HAP-1 (cell line): ENCODE data around the gene NFIA.

Experiments used
- DNase-seq, 2 experiments: peaks; one replicate each; pipeline ENCODE4 v3.0.0-alpha.2; 2016 to 2020; ENCODE audit warnings: low spot score in 2 of 2
- H3K27me3 ChIP-seq: fragments of 250-450 bp; sonication (Bioruptor Pico); 2 replicates; pipeline ENCODE4 v1.5.1; 2020; ENCODE audit warnings: low read depth, mild to moderate bottlenecking, moderate library complexity
- H3K36me3 ChIP-seq: fragments of 250-450 bp; sonication (Bioruptor Pico); replicated peaks from 2 replicates; pipeline ENCODE4 v1.5.1; 2020; ENCODE audit warnings: mild to moderate bottlenecking
- H3K4me1 ChIP-seq: fragments of 250-450 bp; sonication (Bioruptor Pico); 2 replicates; pipeline ENCODE4 v1.5.1; 2020; ENCODE audit warnings: mild to moderate bottlenecking
- H3K4me3 ChIP-seq: fragments of 250-450 bp; sonication (Bioruptor Pico); 2 replicates; pipeline ENCODE4 v1.5.1; 2020; ENCODE audit warnings: mild to moderate bottlenecking, moderate library complexity
- H3K9me3 ChIP-seq: fragments of 250-450 bp; sonication (Bioruptor Pico); 2 replicates; pipeline ENCODE4 v1.5.1; 2020; ENCODE audit warnings: mild to moderate bottlenecking, moderate library complexity
- in situ Hi-C: fragments of 300-500 bp; cut with MboI; formaldehyde crosslinking; loops from 3 replicates; pipeline ENCODE4 v1.14.3; 2020; ENCODE audit warnings: low sequenced_read_pairs, inconsistent platforms, mixed read lengths

The NFIA gene

DNA sequence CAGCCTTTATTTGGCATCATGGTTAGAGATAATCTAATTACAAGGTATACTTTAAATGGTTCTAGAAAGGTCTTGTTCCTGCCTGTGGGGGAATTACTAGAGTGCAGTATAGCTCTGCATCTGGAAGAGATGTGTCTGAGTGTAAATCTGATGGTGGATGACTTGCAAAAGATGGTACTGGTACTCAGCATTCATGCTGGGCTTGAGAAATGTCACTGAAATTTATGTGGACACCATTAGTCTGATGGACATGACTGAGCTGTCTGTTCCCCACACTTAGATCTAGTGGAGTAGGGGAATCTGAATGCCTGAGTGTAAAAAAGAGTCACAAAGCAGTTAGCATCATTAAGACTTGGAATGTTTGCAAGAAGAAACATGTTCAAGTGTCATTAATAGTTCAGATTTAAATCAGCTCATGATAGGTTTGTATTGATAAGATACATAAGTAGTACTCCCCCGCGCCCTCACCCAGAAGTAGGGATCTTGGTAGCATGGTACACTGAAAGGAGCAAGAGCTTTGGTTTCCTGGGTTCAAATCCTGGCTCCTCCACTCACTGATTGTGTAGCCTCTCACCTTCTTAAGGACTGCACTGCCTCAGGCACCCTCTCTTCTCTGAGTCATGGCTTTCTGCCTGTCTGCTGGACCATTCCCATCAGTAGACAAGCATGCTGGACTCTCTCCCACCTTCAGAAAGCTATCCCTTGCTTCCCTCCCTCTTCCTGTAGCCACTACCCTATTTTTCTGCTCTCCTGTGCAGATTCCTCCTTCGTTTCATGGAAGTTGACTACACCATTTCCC is 292.9 kb downstream of the NFIA start:
- H3K4me1 ChIP-seq: peaks cover 8% of the 10 kb centered on the region
- H3K4me3 ChIP-seq: no peak overlapping the region
- no peaks in the 10 kb centered on the region for H3K27me3 ChIP-seq
- H3K36me3 ChIP-seq: no peaks in the 10 kb centered on the region
- no peaks in the 10 kb centered on the region for H3K9me3 ChIP-seq
- in situ Hi-C loops: loop anchor here (10.0 kb wide), 1 partner anchor 60 kb away; no protein-coding TSS in a partner anchor
- no peak for DNase-seq

DNA sequence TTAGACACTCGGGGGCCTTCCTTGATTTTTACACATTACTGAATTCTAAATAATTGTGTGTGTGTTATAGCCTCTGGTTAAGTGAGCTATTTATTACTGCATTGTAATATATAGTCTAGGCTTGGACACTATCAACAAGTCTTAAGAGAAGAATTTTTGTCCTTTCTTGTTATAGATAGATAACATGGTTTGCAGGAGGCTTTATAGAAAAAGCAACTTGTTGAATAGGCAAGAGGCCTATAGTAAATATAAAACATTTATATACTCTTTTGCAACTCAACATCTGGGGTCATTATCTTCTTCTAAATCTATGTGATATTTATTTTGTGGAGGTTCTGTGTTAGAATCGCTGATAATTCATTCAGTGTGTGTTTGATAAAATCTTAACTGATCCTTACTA is 293.8 kb downstream of the NFIA start:
- no peaks in the 10 kb centered on the region for H3K9me3 ChIP-seq
- no peaks in the 10 kb centered on the region for H3K27me3 ChIP-seq
- peaks cover 8% of the 10 kb centered on the region for H3K4me1 ChIP-seq
- H3K36me3 ChIP-seq: no peaks in the 10 kb centered on the region
- H3K4me3 ChIP-seq: no peak overlapping the region
- in situ Hi-C loops: loop anchor here (10.0 kb wide), 1 partner anchor 59 kb away; no protein-coding TSS in a partner anchor
- no peak for DNase-seq

DNA sequence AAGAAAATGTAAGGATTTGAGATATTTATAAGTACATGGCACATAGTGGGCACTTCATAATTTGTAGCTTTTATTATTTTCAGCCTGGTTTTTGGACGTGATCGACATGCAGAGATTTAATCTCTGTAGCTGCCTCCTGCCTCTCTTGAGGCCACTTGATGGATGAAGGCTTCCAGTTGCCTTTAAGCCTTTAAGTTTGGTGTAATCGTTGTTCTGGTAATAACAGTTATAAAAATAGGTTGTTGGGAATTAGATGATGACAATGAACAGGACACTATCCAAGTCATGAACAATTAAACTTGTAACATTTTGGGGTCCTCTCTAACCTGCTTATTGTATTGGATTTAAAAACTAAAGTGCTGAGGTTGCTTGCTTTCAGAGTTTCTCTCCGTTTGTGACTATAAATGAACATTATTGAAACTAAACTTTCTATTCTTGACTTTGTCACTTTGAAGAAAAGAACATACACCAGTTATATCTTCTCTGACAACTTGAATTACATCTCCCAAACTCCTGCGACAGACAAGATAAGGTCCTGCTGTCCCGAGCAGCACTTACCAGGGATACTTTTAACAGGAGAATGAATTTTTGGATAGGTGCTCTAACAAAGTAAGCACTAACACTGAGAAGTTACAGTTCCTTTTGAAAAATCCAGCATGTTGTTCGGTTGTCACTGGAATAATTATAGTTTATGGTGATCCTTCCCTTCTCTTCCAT is 295.0 kb downstream of the NFIA start:
- no peak overlapping the region for H3K4me3 ChIP-seq
- in situ Hi-C loops: loop anchor here (10.0 kb wide), 1 partner anchor 57 kb away; no protein-coding TSS in a partner anchor
- no peak for DNase-seq
- H3K36me3 ChIP-seq: no peaks in the 10 kb centered on the region
- no peaks in the 10 kb centered on the region for H3K27me3 ChIP-seq
- 0 out of 2 replicates have a peak, but pooled peaks cover 3% of the 10 kb centered on the region for H3K4me1 ChIP-seq
- no peaks in the 10 kb centered on the region for H3K9me3 ChIP-seq

DNA sequence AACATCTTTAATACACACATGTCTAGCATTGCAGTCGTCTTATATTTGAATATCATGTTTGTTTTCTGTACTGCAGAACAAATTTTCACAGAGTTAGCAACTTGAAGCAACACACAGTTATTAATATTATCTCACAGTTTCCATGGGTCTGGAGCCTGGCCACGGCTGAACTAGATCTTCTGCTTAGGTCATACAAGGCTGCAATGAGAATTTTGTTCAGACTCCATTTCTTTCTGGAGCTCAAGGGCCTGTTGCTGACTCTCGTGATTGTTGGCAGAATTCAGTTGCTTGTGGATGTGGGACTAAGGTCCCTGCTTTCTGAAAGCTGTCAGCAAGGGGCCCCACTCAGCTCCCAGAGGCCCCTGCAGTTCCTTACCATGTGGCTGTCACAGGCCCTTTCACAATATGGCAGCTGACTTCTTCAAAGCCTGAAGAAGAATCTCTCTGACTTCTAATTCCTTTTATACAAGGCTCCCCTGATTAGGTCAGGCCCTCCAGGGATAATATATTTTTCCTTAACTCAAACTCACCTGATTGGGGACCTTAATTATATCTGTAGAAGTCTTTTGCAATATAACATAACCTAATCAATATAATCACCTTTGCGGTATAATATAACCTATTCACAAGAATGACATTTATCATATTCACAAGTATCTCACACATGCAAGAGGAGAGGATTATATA is 296.3 kb downstream of the NFIA start:
- in situ Hi-C loops: loop anchor here (10.0 kb wide), 1 partner anchor 56 kb away; no protein-coding TSS in a partner anchor
- Histone ChIP-seq H3K9me3 (no peaks in the 10 kb centered on the region), H3K27me3 (no peaks in the 10 kb centered on the region), H3K36me3 (no peaks in the 10 kb centered on the region), H3K4me3 (no peak overlapping the region), H3K4me1 (0 out of 2 replicates have a peak, but pooled peaks cover 3% of the 10 kb centered on the region)
- DNase-seq: no peak

DNA sequence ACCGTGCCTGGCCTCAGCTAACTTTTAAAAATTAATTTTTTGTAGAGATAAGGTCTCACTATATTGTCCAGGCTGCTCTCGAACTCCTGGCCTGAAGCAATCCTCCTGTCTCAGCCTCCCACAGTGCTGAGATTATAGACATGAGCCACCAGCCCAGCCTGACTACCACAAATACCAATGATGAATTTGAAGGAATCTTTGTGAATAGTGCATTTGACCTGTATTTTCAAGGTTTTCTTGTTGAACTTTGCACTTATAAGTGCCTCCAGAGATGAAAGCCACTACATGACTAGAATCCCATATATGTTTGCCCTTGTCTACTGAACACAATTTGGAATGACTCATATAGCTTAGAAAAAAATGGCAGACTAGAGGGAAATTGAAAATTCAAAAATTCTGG is 297.3 kb downstream of the NFIA start:
- in situ Hi-C loops: loop anchor here (10.0 kb wide), 1 partner anchor 55 kb away; no protein-coding TSS in a partner anchor
- Histone ChIP-seq H3K4me3 (no peak overlapping the region), H3K4me1 (0 out of 2 replicates have a peak, but pooled peaks cover 3% of the 10 kb centered on the region), H3K36me3 (no peaks in the 10 kb centered on the region), H3K9me3 (no peaks in the 10 kb centered on the region), H3K27me3 (no peaks in the 10 kb centered on the region)
- no peak for DNase-seq

DNA sequence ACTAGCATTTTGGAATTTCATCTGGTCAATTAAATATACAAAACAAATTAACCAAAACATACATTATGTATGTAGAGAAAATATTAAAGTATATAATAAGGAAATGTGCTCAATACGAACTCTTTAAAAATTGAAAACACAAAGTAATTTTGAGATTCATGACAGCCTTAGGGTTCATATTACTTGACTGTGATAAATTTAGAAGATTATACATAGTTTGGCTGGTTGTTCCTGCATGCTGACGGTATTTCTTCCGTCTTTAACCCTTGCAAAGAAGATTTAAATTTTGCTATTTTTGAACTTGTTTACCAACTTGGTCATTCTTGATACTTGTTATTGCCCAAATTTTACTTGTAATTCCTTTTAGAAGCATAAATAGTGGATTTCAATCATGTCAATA is 298.2 kb downstream of the NFIA start:
- no peak for DNase-seq
- no peaks in the 10 kb centered on the region for H3K27me3 ChIP-seq
- H3K36me3 ChIP-seq: no peaks in the 10 kb centered on the region
- H3K4me3 ChIP-seq: no peak overlapping the region
- 0 out of 2 replicates have a peak, but pooled peaks cover 3% of the 10 kb centered on the region for H3K4me1 ChIP-seq
- no peaks in the 10 kb centered on the region for H3K9me3 ChIP-seq
- in situ Hi-C loops: no loop called here

DNA sequence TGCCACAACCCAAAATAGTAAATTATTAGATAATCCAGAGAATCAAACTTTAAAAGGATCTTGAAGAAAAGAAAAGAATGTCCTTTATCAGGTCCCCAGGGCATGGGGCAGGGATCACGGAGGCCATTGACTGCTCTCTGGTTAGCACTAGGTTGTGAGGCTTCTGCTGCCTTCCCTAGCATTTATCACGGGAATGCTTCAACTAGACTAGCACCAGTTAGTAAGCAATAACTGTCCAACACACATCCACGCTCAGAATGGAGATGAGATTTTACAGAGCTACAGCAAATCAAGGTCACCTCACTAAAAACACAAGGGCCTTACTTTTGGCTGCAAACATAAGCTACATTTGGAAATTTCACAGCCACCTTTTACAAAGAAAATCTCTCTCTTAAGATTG is 304.0 kb downstream of the NFIA start:
- no peak for DNase-seq
- no peak overlapping the region for H3K4me3 ChIP-seq
- in situ Hi-C loops: no loop called here
- no peaks in the 10 kb centered on the region for H3K36me3 ChIP-seq
- H3K4me1 ChIP-seq: peaks cover 10% of the 10 kb centered on the region
- H3K9me3 ChIP-seq: 0 out of 2 replicates have a peak, but pooled peaks cover 2% of the 10 kb centered on the region
- no peaks in the 10 kb centered on the region for H3K27me3 ChIP-seq

DNA sequence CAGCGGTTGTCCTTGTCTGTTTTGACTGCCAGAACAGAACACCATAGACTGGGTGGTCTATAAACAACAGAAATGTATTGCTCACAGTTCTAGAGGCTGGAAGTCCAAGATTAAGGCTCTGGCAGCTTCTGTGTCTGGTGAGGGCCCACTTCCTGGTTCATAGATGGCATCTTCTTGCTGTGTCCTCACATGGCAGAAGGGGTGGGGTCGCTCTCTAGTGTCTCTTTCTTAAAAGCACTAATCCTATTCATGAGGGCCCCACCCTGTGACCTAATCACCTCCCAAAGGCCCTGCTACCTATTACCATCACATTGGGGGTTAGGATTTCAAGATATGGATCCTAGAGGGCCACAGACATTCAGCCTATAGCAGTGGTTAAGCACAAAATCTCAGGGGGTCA is 304.4 kb downstream of the NFIA start:
- peak in 1 of 2 experiments; percentile 10 for DNase-seq
- H3K4me3 ChIP-seq: no peak overlapping the region
- H3K27me3 ChIP-seq: no peaks in the 10 kb centered on the region
- H3K4me1 ChIP-seq: peaks cover 10% of the 10 kb centered on the region
- 0 out of 2 replicates have a peak, but pooled peaks cover 2% of the 10 kb centered on the region for H3K9me3 ChIP-seq
- in situ Hi-C loops: no loop called here
- H3K36me3 ChIP-seq: no peaks in the 10 kb centered on the region

DNA sequence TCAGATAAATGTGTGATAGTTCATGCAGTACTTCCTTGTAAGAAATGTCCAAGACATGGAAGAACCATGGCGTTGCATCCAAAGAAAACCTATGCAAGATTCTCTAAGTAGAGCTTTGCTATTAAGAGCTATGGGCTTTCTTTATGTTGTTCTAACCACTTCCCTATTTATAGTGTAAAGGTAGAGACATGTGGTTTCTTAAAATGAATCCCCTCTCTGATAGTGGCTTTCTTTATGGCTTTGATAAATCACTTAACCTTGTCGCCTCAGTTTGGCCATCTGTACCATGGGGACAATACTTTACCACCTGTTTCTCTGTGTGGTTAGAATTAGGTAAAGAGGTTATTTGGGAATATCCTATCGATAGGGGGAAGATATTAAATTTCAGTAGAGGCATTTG is 305.5 kb downstream of the NFIA start:
- H3K4me3 ChIP-seq: no peak overlapping the region
- H3K9me3 ChIP-seq: 0 out of 2 replicates have a peak, but pooled peaks cover 2% of the 10 kb centered on the region
- H3K36me3 ChIP-seq: no peaks in the 10 kb centered on the region
- no peaks in the 10 kb centered on the region for H3K27me3 ChIP-seq
- peaks cover 7% of the 10 kb centered on the region for H3K4me1 ChIP-seq
- in situ Hi-C loops: no loop called here
- DNase-seq: no peak

DNA sequence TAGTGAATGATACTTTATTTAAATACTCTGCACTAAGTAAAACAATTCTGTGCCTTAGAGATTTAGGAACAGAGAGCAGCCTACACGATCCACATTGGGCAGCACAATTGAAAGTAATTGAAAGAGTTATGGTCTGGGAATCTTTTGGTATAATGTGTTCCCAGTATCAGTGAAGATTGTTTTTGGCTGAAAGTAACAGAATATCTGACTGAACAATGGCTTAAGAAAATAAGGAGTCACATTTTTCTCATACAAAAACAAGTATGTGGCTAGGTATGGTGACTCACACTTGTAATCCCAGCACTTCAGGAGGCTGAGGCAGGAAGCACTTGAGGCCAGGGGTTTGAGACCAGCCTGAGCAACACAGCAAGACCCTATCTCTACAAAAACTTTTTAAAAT is 306.2 kb downstream of the NFIA start:
- H3K9me3 ChIP-seq: 0 out of 2 replicates have a peak, but pooled peaks cover 2% of the 10 kb centered on the region
- in situ Hi-C loops: no loop called here
- H3K4me1 ChIP-seq: peaks cover 7% of the 10 kb centered on the region
- H3K4me3 ChIP-seq: no peak overlapping the region
- no peaks in the 10 kb centered on the region for H3K36me3 ChIP-seq
- H3K27me3 ChIP-seq: no peaks in the 10 kb centered on the region
- DNase-seq: no peak

DNA sequence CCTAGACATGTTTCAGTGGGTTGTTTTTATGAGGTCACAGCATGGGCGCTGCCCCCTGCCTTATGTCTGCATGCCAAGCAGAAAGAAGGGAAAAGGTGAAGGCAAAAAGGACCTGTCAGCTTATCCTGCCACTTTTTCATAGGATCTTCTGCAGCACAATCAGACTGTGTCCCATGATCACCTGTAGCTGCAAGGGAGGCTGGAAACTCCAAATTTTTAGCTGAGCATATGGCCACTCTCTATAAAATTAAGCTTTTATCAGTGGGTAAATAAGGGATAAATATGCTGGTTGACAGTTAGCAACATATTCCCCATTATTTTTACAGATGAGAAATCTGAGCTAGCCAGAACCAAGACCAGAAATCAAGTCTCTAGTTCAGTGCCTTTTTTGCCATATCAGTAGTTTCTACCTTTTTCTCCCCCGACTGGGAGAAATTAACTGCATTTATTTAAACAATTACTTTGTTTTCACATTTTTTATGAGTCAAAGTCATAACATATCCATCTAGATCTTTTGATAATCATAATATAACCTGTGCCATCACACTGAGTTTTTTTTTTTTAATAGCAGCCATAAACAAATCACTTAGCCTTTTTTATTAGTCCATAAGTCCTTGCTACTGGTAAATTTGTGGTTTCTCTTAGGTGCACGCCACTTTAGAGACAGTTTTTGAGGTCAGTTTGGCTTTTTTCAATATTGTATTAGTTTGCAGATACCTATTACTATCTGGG is 307.0 kb downstream of the NFIA start:
- Histone ChIP-seq H3K36me3 (no peaks in the 10 kb centered on the region), H3K27me3 (no peaks in the 10 kb centered on the region), H3K9me3 (0 out of 2 replicates have a peak, but pooled peaks cover 2% of the 10 kb centered on the region), H3K4me1 (peaks cover 7% of the 10 kb centered on the region), H3K4me3 (no peak overlapping the region)
- in situ Hi-C loops: no loop called here
- DNase-seq: no peak

DNA sequence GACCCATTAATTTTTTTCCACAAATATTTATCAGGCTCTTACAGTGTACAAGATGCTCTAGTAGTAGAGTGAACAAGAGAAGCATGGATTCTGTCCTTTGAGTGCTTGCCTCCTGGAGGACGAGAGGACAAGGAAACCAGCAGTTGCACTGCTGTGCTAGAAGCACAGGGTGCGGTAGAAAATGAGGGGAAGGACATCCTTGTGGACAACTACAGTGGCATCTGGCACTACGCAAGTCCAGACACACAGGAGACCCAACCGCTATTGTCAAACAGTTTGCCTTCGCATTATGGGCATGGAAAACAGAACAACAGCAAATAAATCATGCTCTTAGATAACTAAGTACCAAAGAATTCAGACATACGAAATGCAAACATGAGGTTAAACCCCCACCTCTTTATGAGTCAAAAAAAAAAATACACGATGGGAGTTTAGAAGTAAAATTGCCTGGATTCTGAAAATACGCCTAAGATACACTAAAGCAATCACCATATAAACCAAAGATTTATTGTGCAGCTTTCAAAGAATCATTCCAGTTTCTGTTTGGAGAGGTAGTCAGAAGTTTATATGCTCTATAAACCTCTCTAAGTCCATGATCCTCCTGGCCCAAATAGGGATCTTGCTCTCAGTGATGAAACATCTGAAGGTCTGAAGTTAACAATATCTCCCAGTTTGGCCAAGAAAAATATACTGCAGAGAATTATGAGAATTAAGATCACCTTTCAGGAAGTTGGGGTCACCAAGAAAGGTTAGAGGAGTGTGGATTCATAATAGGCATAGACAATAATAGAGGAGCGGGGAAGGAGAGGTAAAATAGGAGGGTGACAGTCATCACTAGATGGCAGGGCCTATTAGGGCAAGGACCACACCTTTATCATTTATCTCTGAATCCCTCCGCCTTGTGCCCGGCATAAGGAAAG is 307.8 kb downstream of the NFIA start:
- Histone ChIP-seq H3K4me1 (peaks cover 7% of the 10 kb centered on the region), H3K36me3 (no peaks in the 10 kb centered on the region), H3K9me3 (0 out of 2 replicates have a peak, but pooled peaks cover 2% of the 10 kb centered on the region), H3K4me3 (no peak overlapping the region), H3K27me3 (no peaks in the 10 kb centered on the region)
- in situ Hi-C loops: no loop called here
- no peak for DNase-seq
